Mammary epithelial cell (primary cell): Measurements from ENCODE around the gene FAM193A.

Source experiments
- EZH2 ChIP-seq: IDR thresholded peaks from 2 replicates; pipeline ENCODE4 v1.6.1; 2012; ENCODE audit warnings: low read length, inconsistent platforms, borderline replicate concordance
- TF ChIP-seq, protein P1 (sequence below), 2 donors: IDR thresholded peaks in 1 of 2; conservative IDR thresholded peaks in 1 of 2; 2 replicates each; pipeline ENCODE4 v1.5.1; 2011 to 2012; ENCODE audit warnings: inconsistent platforms in 2 of 2, low read length in 2 of 2, mild to moderate bottlenecking in 2 of 2, control low read depth in 1 of 2, low read depth in 1 of 2; ENCODE audit not compliant: insufficient read depth in 1 of 2; ENCODE audit errors: extremely low read depth in 1 of 2

DNA sequence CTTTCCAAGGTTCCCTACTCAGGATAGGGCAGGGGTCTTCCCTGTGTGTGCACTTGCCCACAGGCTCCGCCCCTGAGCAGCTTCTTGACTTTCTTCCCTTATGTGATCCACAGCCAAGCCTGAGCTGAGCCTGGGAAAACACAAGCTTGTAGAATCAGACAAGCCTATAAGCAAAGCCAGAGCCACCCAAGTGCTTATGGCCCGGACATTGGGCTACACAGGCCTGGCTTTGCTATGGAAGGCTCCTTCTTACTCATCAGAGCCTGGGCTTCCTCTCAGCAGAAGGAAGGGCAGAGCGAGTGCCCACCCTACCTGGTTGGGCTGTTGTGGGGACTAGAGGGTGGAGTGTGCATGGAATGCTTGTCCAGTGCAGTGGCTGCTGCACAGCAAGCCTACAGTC, 221.0 kb downstream of the FAM193A start:
- no peak for TF ChIP-seq EZH2
- TF ChIP-seq, protein P1, sequence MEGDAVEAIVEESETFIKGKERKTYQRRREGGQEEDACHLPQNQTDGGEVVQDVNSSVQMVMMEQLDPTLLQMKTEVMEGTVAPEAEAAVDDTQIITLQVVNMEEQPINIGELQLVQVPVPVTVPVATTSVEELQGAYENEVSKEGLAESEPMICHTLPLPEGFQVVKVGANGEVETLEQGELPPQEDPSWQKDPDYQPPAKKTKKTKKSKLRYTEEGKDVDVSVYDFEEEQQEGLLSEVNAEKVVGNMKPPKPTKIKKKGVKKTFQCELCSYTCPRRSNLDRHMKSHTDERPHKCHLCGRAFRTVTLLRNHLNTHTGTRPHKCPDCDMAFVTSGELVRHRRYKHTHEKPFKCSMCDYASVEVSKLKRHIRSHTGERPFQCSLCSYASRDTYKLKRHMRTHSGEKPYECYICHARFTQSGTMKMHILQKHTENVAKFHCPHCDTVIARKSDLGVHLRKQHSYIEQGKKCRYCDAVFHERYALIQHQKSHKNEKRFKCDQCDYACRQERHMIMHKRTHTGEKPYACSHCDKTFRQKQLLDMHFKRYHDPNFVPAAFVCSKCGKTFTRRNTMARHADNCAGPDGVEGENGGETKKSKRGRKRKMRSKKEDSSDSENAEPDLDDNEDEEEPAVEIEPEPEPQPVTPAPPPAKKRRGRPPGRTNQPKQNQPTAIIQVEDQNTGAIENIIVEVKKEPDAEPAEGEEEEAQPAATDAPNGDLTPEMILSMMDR (conservative IDR thresholded peaks at IDR 0.05 in 1 of 2, IDR thresholded peaks at IDR 0.05 in 1 of 2; ENCODE audit: extremely low read depth in 1 of 2, insufficient read depth in 1 of 2, low read depth in 1 of 2, low read length in 2 of 2), result no peak
